GM18951 (cell line): Measurements from ENCODE around the gene FGF8.
"Not testable (repeated sequence)": the region's sequence is repeated elsewhere in the genome, so short reads cannot be mapped to it uniquely, and the experiment has no call there.

Experiments used
- POLR2A ChIP-seq: IDR thresholded peaks from 4 replicates; pipeline ENCODE4 v1.6.1; 2011; ENCODE audit warnings: mild to moderate bottlenecking; ENCODE audit not compliant: insufficient read length, insufficient read depth; ENCODE audit errors: extremely low read depth
- in situ Hi-C: fragments of 300-500 bp; cut with MboI; formaldehyde crosslinking; loops from one replicate; pipeline ENCODE4 v1.12.0; 2022; ENCODE audit warnings: low sequenced_read_pairs, mixed read lengths, inconsistent platforms; ENCODE audit not compliant: unreplicated experiment

The FGF8 gene

GRCh38 chr10:101797403-101798059 is 21.6 kb upstream of the FGF8 start:
- TF ChIP-seq POLR2A = no peak
- in situ Hi-C loops = no loop called here

GRCh38 chr10:101793526-101793925 is 17.6 kb upstream of the FGF8 start:
- TF ChIP-seq POLR2A = no peak
- in situ Hi-C loops = no loop called here

GRCh38 chr10:101789686-101790085 is 13.8 kb upstream of the FGF8 start:
- in situ Hi-C loops = no loop called here
- no peak for TF ChIP-seq POLR2A

GRCh38 chr10:101789231-101789630 is 13.3 kb upstream of the FGF8 start:
- in situ Hi-C loops = not testable (repeated sequence)

- in situ Hi-C loops = no loop called here
- TF ChIP-seq POLR2A = no peak
Measured at GRCh38 chr10:101785801-101786200, 9.9 kb upstream of the FGF8 start.

- TF ChIP-seq POLR2A = no peak
- in situ Hi-C loops = no loop called here
Measured at GRCh38 chr10:101784558-101784957, 8.6 kb upstream of the FGF8 start.

GRCh38 chr10:101783736-101784118 is 7.8 kb upstream of the FGF8 start:
- in situ Hi-C loops = no loop called here
- TF ChIP-seq POLR2A = no peak

GRCh38 chr10:101782811-101783735 is 7.2 kb upstream of the FGF8 start, which contains the start of gene NPM3:
Gene NPM3 (minus strand): TSS chr10:101783446. CDS start chr10:101783390, 56 bp downstream.
- peak; percentile 76 for TF ChIP-seq POLR2A
- in situ Hi-C loops = no loop called here

GRCh38 chr10:101781984-101782810 is 6.3 kb upstream of the FGF8 start:
- TF ChIP-seq POLR2A = no peak
- in situ Hi-C loops = no loop called here

GRCh38 chr10:101781655-101781983 is 5.7 kb upstream of the FGF8 start:
- in situ Hi-C loops = no loop called here
- no peak for TF ChIP-seq POLR2A

GRCh38 chr10:101780818-101781654 is 5.1 kb upstream of the FGF8 start:
- in situ Hi-C loops = no loop called here
- TF ChIP-seq POLR2A = no peak

- in situ Hi-C loops = no loop called here
- TF ChIP-seq POLR2A = no peak
Measured at GRCh38 chr10:101780187-101780817, 4.4 kb upstream of the FGF8 start.
